Effector memory CD4-positive, alpha-beta T cell (primary cell): ENCODE measurements around the gene KMT2A.

Source experiments
- DNase-seq, 3 donors: peaks; one replicate each; pipeline ENCODE4 v3.0.0-alpha.2; 2020
- H3K27ac ChIP-seq: 2 replicates; pipeline ENCODE4 v1.7.0; 2013; ENCODE audit warnings: mild to moderate bottlenecking, low read length, moderate library complexity; ENCODE audit not compliant: insufficient read depth, poor library complexity, severe bottlenecking
- H3K27me3 ChIP-seq: replicated peaks from 2 replicates; pipeline ENCODE4 v1.7.0; 2013; ENCODE audit warnings: mild to moderate bottlenecking, low read length; ENCODE audit not compliant: insufficient read depth, control insufficient read depth, poor library complexity, severe bottlenecking
- H3K36me3 ChIP-seq: 2 replicates; pipeline ENCODE4 v1.7.0; 2013; ENCODE audit warnings: mild to moderate bottlenecking, low read length, moderate library complexity; ENCODE audit not compliant: control insufficient read depth, insufficient read depth
- H3K4me1 ChIP-seq: 2 replicates; pipeline ENCODE4 v1.7.0; 2013; ENCODE audit warnings: low read length, mild to moderate bottlenecking; ENCODE audit not compliant: control insufficient read depth, insufficient read depth, poor library complexity, severe bottlenecking
- H3K4me3 ChIP-seq: 2 replicates; pipeline ENCODE4 v1.7.0; 2013; ENCODE audit warnings: low read length, low read depth, mild to moderate bottlenecking; ENCODE audit not compliant: insufficient read depth, poor library complexity, severe bottlenecking
- H3K9me3 ChIP-seq: 2 replicates; pipeline ENCODE4 v1.7.0; 2013; ENCODE audit warnings: mild to moderate bottlenecking, low read length, moderate library complexity; ENCODE audit not compliant: control insufficient read depth

KMT2A gene

GRCh38 chr11:118521892-118522311 lies 85.6 kb downstream of the KMT2A start:
- Histone ChIP-seq H3K27ac (no peak overlapping the region), H3K9me3 (no peaks in the 10 kb centered on the region), H3K27me3 (no peaks in the 10 kb centered on the region), H3K4me3 (no peak overlapping the region), H3K36me3 (peaks cover 56% of the 10 kb centered on the region), H3K4me1 (no peaks in the 10 kb centered on the region)
- no peak for DNase-seq

- Histone ChIP-seq H3K36me3 (peaks cover 56% of the 10 kb centered on the region), H3K27ac (no peak overlapping the region), H3K27me3 (no peaks in the 10 kb centered on the region), H3K4me3 (no peak overlapping the region), H3K4me1 (no peaks in the 10 kb centered on the region), H3K9me3 (no peaks in the 10 kb centered on the region)
- no peak for DNase-seq
Measured at GRCh38 chr11:118522571-118523072, 86.3 kb downstream of the KMT2A start.

GRCh38 chr11:118524356-118524755 lies 88.1 kb downstream of the KMT2A start:
- H3K4me1 ChIP-seq = no peaks in the 10 kb centered on the region
- H3K36me3 ChIP-seq = peaks cover 53% of the 10 kb centered on the region
- H3K4me3 ChIP-seq = no peak overlapping the region
- no peaks in the 10 kb centered on the region for H3K9me3 ChIP-seq
- no peaks in the 10 kb centered on the region for H3K27me3 ChIP-seq
- H3K27ac ChIP-seq = no peak overlapping the region
- DNase-seq = no peak

GRCh38 chr11:118524757-118525470 lies 88.6 kb downstream of the KMT2A start:
- H3K36me3 ChIP-seq = peaks cover 47% of the 10 kb centered on the region
- H3K4me1 ChIP-seq = peaks cover 1% of the 10 kb centered on the region
- no peaks in the 10 kb centered on the region for H3K27me3 ChIP-seq
- H3K27ac ChIP-seq = no peak overlapping the region
- no peak overlapping the region for H3K4me3 ChIP-seq
- no peak for DNase-seq
- no peaks in the 10 kb centered on the region for H3K9me3 ChIP-seq

GRCh38 chr11:118526688-118527087 lies 90.4 kb downstream of the KMT2A start:
- Histone ChIP-seq H3K36me3 (peaks cover 30% of the 10 kb centered on the region), H3K27me3 (no peaks in the 10 kb centered on the region), H3K9me3 (no peaks in the 10 kb centered on the region), H3K4me3 (no peak overlapping the region), H3K27ac (no peak overlapping the region), H3K4me1 (peaks cover 10% of the 10 kb centered on the region)
- DNase-seq = no peak

- no peaks in the 10 kb centered on the region for H3K27me3 ChIP-seq
- no peak within 1 kb of the TSS for H3K4me3 ChIP-seq
- no peaks in the 10 kb centered on the region for H3K9me3 ChIP-seq
- H3K27ac ChIP-seq = no peak within 1 kb of the TSS
- no peak for DNase-seq
- H3K36me3 ChIP-seq = peaks cover 26% of the 10 kb centered on the region
- H3K4me1 ChIP-seq = peaks cover 14% of the 10 kb centered on the region
Measured at GRCh38 chr11:118527109-118527508, 90.8 kb downstream of the KMT2A start, which contains the start of gene TTC36. TSS of gene TTC36 (plus strand) at chr11:118527474. CDS start at chr11:118527495, 21 bp downstream.

- no peak for DNase-seq
- Histone ChIP-seq H3K36me3 (peaks cover 14% of the 10 kb centered on the region), H3K4me1 (peaks cover 14% of the 10 kb centered on the region), H3K9me3 (no peaks in the 10 kb centered on the region), H3K27me3 (no peaks in the 10 kb centered on the region), H3K4me3 (no peak overlapping the region), H3K27ac (no peak overlapping the region)
Measured at GRCh38 chr11:118528511-118528910, 92.2 kb downstream of the KMT2A start.

- H3K4me1 ChIP-seq = peaks cover 14% of the 10 kb centered on the region
Measured at GRCh38 chr11:118529584-118530175, 93.4 kb downstream of the KMT2A start.

GRCh38 chr11:118530180-118530682 lies 93.9 kb downstream of the KMT2A start:
- DNase-seq = no peak
- H3K27ac ChIP-seq = peak overlapping the region; percentile 65
- peaks cover 14% of the 10 kb centered on the region for H3K4me1 ChIP-seq
- peaks cover 9% of the 10 kb centered on the region for H3K36me3 ChIP-seq
- H3K27me3 ChIP-seq = no peaks in the 10 kb centered on the region
- peak overlapping the region; percentile 92 for H3K4me3 ChIP-seq
- no peaks in the 10 kb centered on the region for H3K9me3 ChIP-seq

More at GRCh38 chr11:118529584-118530175, 93.4 kb downstream of the KMT2A start:
- Histone ChIP-seq H3K9me3 (no peaks in the 10 kb centered on the region), H3K4me3 (peak overlapping the region; percentile 92), H3K27me3 (no peaks in the 10 kb centered on the region), H3K27ac (no peak overlapping the region), H3K36me3 (peaks cover 12% of the 10 kb centered on the region)
- no peak for DNase-seq
